WI38 (cell line): ENCODE results near the gene RABL6.
"Not testable (repeated sequence)": the region's sequence is repeated elsewhere in the genome, so short reads cannot be mapped to it uniquely, and the experiment has no call there.

Source experiments
- H3K4me3 ChIP-seq: 2 replicates; pipeline ENCODE4 v1.5.1; 2011; ENCODE audit warnings: low read depth, mild to moderate bottlenecking, control low read depth, low read length
- CTCF ChIP-seq: IDR thresholded peaks from 2 replicates; pipeline ENCODE4 v1.5.1; 2012; ENCODE audit warnings: low read depth, mild to moderate bottlenecking, control low read depth, low read length

RABL6 gene

GRCh38 chr9:136795000-136795348 lies 12.8 kb upstream of the RABL6 start:
- no peak for TF ChIP-seq CTCF

GRCh38 chr9:136796238-136796774 lies 11.4 kb upstream of the RABL6 start, which contains the start of gene CCDC183:
Gene CCDC183, plus strand, starts transcription at chr9:136796338. Its CDS starts 60 bp downstream, at chr9:136796398.
- H3K4me3 ChIP-seq = no peak within 1 kb of the TSS
- TF ChIP-seq CTCF = no peak

More at GRCh38 chr9:136795000-136795348, 12.8 kb upstream of the RABL6 start:
- H3K4me3 ChIP-seq = no peak overlapping the region

GRCh38 chr9:136796775-136797347 lies 10.9 kb upstream of the RABL6 start:
- H3K4me3 ChIP-seq = not testable (repeated sequence)

GRCh38 chr9:136798708-136799078 lies 9.1 kb upstream of the RABL6 start:
- H3K4me3 ChIP-seq = no peak overlapping the region
- TF ChIP-seq CTCF = no peak

GRCh38 chr9:136799079-136799853 lies 8.5 kb upstream of the RABL6 start:
- no peak overlapping the region for H3K4me3 ChIP-seq
- no peak for TF ChIP-seq CTCF

GRCh38 chr9:136799854-136800657 lies 7.7 kb upstream of the RABL6 start:
- no peak for TF ChIP-seq CTCF

GRCh38 chr9:136802321-136802720 lies 5.4 kb upstream of the RABL6 start:
- no peak overlapping the region for H3K4me3 ChIP-seq
- TF ChIP-seq CTCF = no peak

More at GRCh38 chr9:136799854-136800657, 7.7 kb upstream of the RABL6 start:
- H3K4me3 ChIP-seq = no peak overlapping the region

- not testable (repeated sequence) for H3K4me3 ChIP-seq
Measured at GRCh38 chr9:136803009-136803550, 4.7 kb upstream of the RABL6 start.
